Activated CD4-positive, alpha-beta memory T cell treated with anti-CD3 and anti-CD28 coated beads, Interleukin-2, amount 10 ng/mL, durations not matched to agents 7 days and 5 days (primary cell): ENCODE measurements around the gene QPCTL. TPM values are rescaled to one million over a fixed set of nuclear protein-coding genes. Genes with fewer than 3 reads are reported as not detected.

Experiments used
- CTCF ChIA-PET: fragments of 350-600 bp; sonication (Branson Sonifier 250); formaldehyde crosslinking; loops from one replicate; lab custom pipeline; 2021; ENCODE audit warnings: antibody characterized with exemption, inconsistent platforms; lab: Charles Lee
- POLR2A ChIA-PET: fragments of 350-600 bp; sonication (Branson Sonifier 250); formaldehyde crosslinking; loops from one replicate; lab custom pipeline; 2021; ENCODE audit warnings: antibody characterized with exemption; lab: Charles Lee
- DNase-seq: peaks from one replicate; pipeline ENCODE4 v3.0.0-alpha.2; 2020
- H3K27ac Mint-ChIP-seq: one replicate; pipeline ENCODE4 v1.8.0; 2021; ENCODE audit warnings: mild to moderate bottlenecking, mixed read lengths
- H3K27me3 Mint-ChIP-seq: one replicate; pipeline ENCODE4 v1.8.0; 2021; ENCODE audit warnings: mixed read lengths
- H3K36me3 Mint-ChIP-seq: one replicate; pipeline ENCODE4 v1.8.0; 2021; ENCODE audit warnings: low read depth, mixed read lengths
- H3K4me1 Mint-ChIP-seq: one replicate; pipeline ENCODE4 v1.8.0; 2021; ENCODE audit warnings: mixed read lengths
- H3K4me3 Mint-ChIP-seq: one replicate; pipeline ENCODE4 v1.8.0; 2021; ENCODE audit warnings: mild to moderate bottlenecking, mixed read lengths
- H3K9me3 Mint-ChIP-seq: one replicate; pipeline ENCODE4 v1.8.0; 2021; ENCODE audit warnings: mixed read lengths
- total RNA-seq, 2 experiments: library from RNA; stranded (reverse); gene quantifications; one replicate each; pipeline ENCODE4 v1.2.3, GENCODE V29; 2021

QPCTL gene
- 10 to 100 TPM in 1 of 2 experiments, 1 to 10 TPM in 1; 9.1 to 11.9 TPM for total RNA-seq

DNA sequence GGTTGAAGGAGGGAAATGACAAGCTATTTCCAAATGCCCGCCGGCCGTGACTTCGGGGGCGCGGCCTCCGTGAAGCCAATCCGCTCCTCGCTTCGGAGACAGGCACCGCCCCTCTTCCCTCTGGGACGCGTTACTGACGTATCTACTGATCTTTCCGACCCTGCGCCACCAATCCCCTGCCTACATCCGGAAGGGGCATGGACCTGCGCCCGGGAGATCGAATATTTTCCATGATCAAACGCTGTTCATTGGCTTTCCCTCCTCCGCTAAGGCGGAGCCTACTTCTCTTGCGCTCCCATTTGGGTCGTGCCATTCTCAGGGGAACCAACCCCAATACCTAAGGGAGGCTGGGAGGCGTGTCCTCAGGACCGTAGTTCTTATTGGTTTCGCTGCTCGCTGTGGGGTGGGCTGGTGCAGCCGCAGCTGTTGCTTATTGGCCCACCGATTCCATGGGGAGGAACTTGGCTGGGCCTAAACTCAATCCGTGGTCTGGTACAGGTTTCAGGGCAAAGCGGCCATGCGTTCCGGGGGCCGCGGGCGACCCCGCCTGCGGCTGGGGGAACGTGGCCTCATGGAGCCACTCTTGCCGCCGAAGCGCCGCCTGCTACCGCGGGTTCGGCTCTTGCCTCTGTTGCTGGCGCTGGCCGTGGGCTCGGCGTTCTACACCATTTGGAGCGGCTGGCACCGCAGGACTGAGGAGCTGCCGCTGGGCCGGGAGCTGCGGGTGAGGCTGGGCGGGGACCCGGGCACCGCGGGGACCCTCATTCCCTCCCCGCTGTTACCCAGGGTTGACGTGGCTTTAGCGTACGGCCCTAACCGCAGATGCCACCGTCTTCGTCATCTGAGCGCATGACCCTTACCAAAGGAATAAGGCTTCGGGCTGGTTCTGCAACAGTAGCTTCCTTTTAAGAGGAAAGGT, at the start of gene QPCTL:
Gene QPCTL (plus strand): TSS at position 480 of the 919 bp plus-strand sequence. CDS start 38 bp downstream, at position 518.
- POLR2A ChIA-PET = interaction anchor here (0.6 to 4.8 kb wide), 24 partner anchors 10 to 303 kb away, joined by 3 to 31 read pairs (median 4); partner anchors contain the start of genes CCDC61, FBXO46, OPA3 and SIX5

DNA sequence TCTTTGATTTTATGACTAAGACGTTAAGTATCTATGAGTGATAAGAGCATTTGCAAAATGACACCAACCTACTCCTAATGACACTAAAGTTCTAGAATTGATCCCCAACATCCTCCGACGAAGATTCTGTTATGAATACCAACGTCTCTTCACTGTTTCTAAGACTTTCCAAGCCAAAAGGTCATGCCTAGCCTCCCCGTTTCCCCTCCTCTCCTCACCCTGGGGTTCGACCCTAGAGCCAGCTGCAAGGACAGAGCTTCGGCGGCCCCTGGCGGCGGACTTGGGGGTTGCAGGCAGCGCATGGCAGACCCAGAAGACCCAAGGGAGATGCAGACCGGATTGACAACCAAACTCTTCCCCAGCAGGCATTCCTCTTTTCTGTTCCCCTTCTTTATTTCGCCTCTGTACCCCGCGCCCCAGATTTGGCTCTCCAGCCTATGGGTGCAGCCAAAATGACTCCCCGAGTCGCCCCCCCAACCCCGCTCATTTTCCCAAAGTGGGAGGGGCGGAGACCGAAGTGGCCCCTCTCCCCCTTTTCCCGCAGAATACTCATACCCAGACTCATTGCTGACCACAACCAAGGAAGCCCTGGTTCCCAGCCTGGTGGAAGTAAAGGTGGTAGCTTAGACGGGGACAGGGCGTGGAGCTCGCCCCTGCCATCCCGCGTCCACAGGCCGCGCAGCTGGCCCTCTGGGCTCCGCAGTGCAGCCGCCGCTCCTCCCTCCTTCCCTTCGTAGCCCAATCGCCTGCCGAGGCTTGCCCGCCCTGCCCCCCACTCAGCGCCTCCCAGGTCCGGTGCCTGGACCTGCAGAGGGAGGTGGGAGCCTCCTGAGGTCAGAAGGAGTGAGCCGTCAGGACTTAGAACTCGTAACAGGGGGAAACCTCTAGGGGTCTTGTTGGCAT, 49.2 kb upstream of the QPCTL start:
- peak; percentile 90 for DNase-seq
- H3K4me1 Mint-ChIP-seq = peaks cover 62% of the 10 kb centered on the region
- POLR2A ChIA-PET = interaction anchor here (1.0 to 5.8 kb wide), 13 partner anchors 9 to 465 kb away, joined by 3 to 85 read pairs (median 8); partner anchors contain the start of genes BLOC1S3, PPM1N, RTN2 and TRAPPC6A
- peak overlapping the region; percentile 64 for H3K4me3 Mint-ChIP-seq
- CTCF ChIA-PET = interaction anchor here (0.7 to 4.5 kb wide), 24 partner anchors 12 to 350 kb away, joined by 3 to 41 read pairs (median 9); partner anchors contain the start of genes GIPR, OPA3, QPCTL and SNRPD2
- H3K27me3 Mint-ChIP-seq = no peaks in the 10 kb centered on the region
- no peaks in the 10 kb centered on the region for H3K9me3 Mint-ChIP-seq
- peaks cover 12% of the 10 kb centered on the region for H3K36me3 Mint-ChIP-seq
- H3K27ac Mint-ChIP-seq = peak overlapping the region; percentile 100

More for the DNA sequence above, at the start of gene QPCTL:
- peak within 1 kb of the TSS; percentile 90 for H3K4me3 Mint-ChIP-seq
- peaks cover 29% of the 10 kb centered on the region for H3K4me1 Mint-ChIP-seq
- CTCF ChIA-PET = interaction anchor here (0.6 to 9.2 kb wide), 29 partner anchors 8 to 965 kb away, joined by 3 to 106 read pairs (median 4); partner anchors contain the start of genes EML2, FBXO46, FOXA3 and OPA3
- peak within 1 kb of the TSS; percentile 89 for H3K27ac Mint-ChIP-seq
- no peaks in the 10 kb centered on the region for H3K9me3 Mint-ChIP-seq
- no peaks in the 10 kb centered on the region for H3K27me3 Mint-ChIP-seq
- peaks cover 30% of the 10 kb centered on the region for H3K36me3 Mint-ChIP-seq
- DNase-seq = peak; percentile 98

GRCh38 chr19:45643927-45644771, 48.3 kb upstream of the QPCTL start:
- POLR2A ChIA-PET = interaction anchor here (1.0 to 5.8 kb wide), 2 partner anchors 10 to 28 kb away, joined by 3 to 85 read pairs; no protein-coding TSS in a partner anchor
- no peak for DNase-seq
- H3K4me1 Mint-ChIP-seq = peaks cover 55% of the 10 kb centered on the region
- no peak overlapping the region for H3K27ac Mint-ChIP-seq
- H3K27me3 Mint-ChIP-seq = no peaks in the 10 kb centered on the region
- CTCF ChIA-PET = interaction anchor here (0.7 to 3.9 kb wide), 8 partner anchors 30 to 205 kb away, joined by 3 to 36 read pairs (median 6); no protein-coding TSS in a partner anchor
- peak overlapping the region; percentile 21 for H3K4me3 Mint-ChIP-seq
- H3K9me3 Mint-ChIP-seq = no peaks in the 10 kb centered on the region
- peaks cover 6% of the 10 kb centered on the region for H3K36me3 Mint-ChIP-seq

GRCh38 chr19:45645068-45645630, 47.3 kb upstream of the QPCTL start:
- Mint-ChIP-seq H3K4me3 (peak overlapping the region; percentile 80), H3K27me3 (no peaks in the 10 kb centered on the region), H3K36me3 (peaks cover 6% of the 10 kb centered on the region), H3K9me3 (no peaks in the 10 kb centered on the region), H3K4me1 (peaks cover 49% of the 10 kb centered on the region), H3K27ac (peak overlapping the region; percentile 70)
- ChIA-PET POLR2A (interaction anchor here (0.9 to 1.6 kb wide), 7 partner anchors 23 to 467 kb away, joined by 3 to 5 read pairs (median 4); partner anchors contain the start of genes BLOC1S3, GIPR and TRAPPC6A), CTCF (interaction anchor here (0.8 to 1.5 kb wide), 8 partner anchors 31 to 257 kb away, joined by 3 to 19 read pairs (median 4); partner anchors contain the start of gene MYPOP)
- DNase-seq = no peak

DNA sequence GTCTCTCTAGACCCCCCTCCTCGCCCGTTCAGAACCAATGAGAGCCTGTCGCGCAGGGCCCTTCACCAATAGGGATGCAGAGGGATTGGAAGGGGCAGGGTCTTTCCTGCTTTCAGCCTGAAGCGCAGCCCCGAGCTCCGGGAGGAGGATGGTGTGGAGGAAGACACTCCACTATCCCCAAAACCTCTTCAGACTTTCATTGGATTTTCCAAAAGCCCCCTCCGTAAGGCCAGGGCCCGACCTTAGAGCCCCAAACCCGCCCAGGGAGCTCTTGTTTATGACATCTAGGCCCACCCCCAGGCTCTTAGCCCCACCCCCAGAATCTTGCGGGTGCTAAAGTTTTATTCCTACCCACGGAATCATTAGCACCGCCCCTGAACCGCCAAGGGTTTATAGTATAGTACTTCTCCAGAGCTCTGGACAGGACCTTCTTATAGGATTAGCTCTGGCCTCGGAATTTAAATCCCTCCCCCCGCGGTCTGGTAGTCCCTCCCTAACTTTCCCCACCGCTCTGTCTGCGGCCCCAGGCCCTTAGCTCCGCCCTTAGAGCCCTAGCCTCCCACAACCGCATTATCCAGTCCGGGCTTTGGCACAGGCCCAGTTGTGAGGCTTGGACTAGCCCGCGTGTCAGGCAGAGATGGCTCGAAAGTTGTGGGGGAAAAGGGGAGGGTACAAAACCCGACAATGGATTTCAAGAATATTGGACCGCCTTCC, 46.7 kb upstream of the QPCTL start:
- Mint-ChIP-seq H3K4me1 (peaks cover 46% of the 10 kb centered on the region), H3K36me3 (peaks cover 5% of the 10 kb centered on the region), H3K4me3 (peak overlapping the region; percentile 80), H3K27me3 (no peaks in the 10 kb centered on the region), H3K9me3 (no peaks in the 10 kb centered on the region), H3K27ac (peak overlapping the region; percentile 70)
- CTCF ChIA-PET = interaction anchor here (0.8 to 1.5 kb wide), 10 partner anchors 32 to 257 kb away, joined by 3 to 19 read pairs (median 3); partner anchors contain the start of gene MYPOP
- POLR2A ChIA-PET = interaction anchor here (0.9 to 1.6 kb wide), 8 partner anchors 22 to 468 kb away, joined by 3 to 5 read pairs (median 4); partner anchors contain the start of genes BLOC1S3, GIPR and TRAPPC6A
- DNase-seq = peak; percentile 88

- H3K4me1 Mint-ChIP-seq = peaks cover 41% of the 10 kb centered on the region
- H3K27me3 Mint-ChIP-seq = no peaks in the 10 kb centered on the region
- ChIA-PET POLR2A (interaction anchor here (0.9 to 1.6 kb wide), 5 partner anchors 119 to 468 kb away, joined by 3 to 5 read pairs (median 3); partner anchors contain the start of genes BLOC1S3 and TRAPPC6A), CTCF (interaction anchor here (0.8 to 1.5 kb wide), 10 partner anchors 32 to 256 kb away, joined by 3 to 19 read pairs (median 3); partner anchors contain the start of gene MYPOP)
- H3K9me3 Mint-ChIP-seq = no peaks in the 10 kb centered on the region
- H3K36me3 Mint-ChIP-seq = no peaks in the 10 kb centered on the region
- peak overlapping the region; percentile 80 for H3K4me3 Mint-ChIP-seq
- DNase-seq = no peak
- H3K27ac Mint-ChIP-seq = peak overlapping the region; percentile 70
Observed at GRCh38 chr19:45646345-45646698, 46.1 kb upstream of the QPCTL start.

DNA sequence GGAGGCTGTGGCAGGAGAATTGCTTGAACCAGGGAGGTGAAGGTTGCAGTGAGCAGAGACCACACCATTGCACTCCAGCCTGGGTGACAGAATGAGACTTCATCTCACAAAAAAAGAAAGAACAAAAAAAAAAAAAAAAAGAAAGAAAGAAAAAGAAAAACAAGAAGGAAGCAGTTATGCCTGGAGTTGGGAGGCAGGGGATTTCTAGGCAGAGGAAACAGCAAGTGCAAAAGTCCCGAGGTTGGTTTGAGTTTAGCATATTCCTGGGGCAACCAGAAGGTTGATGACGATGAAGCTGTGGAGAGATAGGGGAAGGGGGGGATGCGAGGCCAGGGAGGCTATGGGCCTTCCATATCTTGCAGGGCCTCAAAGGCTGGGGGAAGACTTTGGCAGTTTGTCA, 41.7 kb upstream of the QPCTL start:
- Mint-ChIP-seq H3K4me1 (peaks cover 8% of the 10 kb centered on the region), H3K36me3 (no peaks in the 10 kb centered on the region), H3K9me3 (no peaks in the 10 kb centered on the region), H3K4me3 (no peak overlapping the region), H3K27me3 (no peaks in the 10 kb centered on the region), H3K27ac (no peak overlapping the region)
- POLR2A ChIA-PET = no interaction called here
- CTCF ChIA-PET = interaction anchor here (0.7 to 1.4 kb wide), 3 partner anchors 41 to 236 kb away, joined by 3 to 4 read pairs (median 3); partner anchors contain the start of gene SNRPD2
- no peak for DNase-seq

DNA sequence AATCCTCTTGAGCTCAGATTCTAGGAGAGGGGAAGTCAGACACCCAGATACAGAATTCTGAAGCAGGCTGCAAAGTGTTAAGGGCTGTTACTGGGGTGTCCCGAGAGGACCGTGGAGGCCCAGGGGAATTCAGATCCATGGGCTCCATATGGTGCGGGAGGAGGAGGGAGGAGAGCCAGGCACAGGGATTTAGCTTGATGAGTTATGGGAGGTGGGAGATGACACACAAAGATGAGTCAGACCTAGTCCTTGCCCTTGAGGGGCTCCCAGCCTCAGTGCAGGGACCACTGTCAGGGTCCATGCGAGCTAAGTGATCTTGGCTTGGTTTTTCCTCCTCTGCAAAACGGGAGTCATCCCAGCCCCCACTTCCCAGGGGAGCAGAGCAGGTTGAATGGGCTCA, 38.8 kb upstream of the QPCTL start:
- no peaks in the 10 kb centered on the region for H3K36me3 Mint-ChIP-seq
- POLR2A ChIA-PET = no interaction called here
- no peaks in the 10 kb centered on the region for H3K4me1 Mint-ChIP-seq
- no peaks in the 10 kb centered on the region for H3K9me3 Mint-ChIP-seq
- peaks cover under 1% of the 10 kb centered on the region for H3K27me3 Mint-ChIP-seq
- CTCF ChIA-PET = interaction anchor here (0.9 kb wide), 2 partner anchors 17 to 95 kb away, joined by 3 to 4 read pairs; no protein-coding TSS in a partner anchor
- H3K27ac Mint-ChIP-seq = no peak overlapping the region
- no peak overlapping the region for H3K4me3 Mint-ChIP-seq
- no peak for DNase-seq

GRCh38 chr19:45655073-45655472, 37.4 kb upstream of the QPCTL start:
- Mint-ChIP-seq H3K9me3 (no peaks in the 10 kb centered on the region), H3K27me3 (peaks cover 6% of the 10 kb centered on the region), H3K4me3 (no peak overlapping the region), H3K36me3 (no peaks in the 10 kb centered on the region), H3K4me1 (no peaks in the 10 kb centered on the region), H3K27ac (no peak overlapping the region)
- ChIA-PET CTCF (no interaction called here), POLR2A (no interaction called here)
- no peak for DNase-seq

- no peaks in the 10 kb centered on the region for H3K9me3 Mint-ChIP-seq
- no peak overlapping the region for H3K4me3 Mint-ChIP-seq
- no peaks in the 10 kb centered on the region for H3K4me1 Mint-ChIP-seq
- CTCF ChIA-PET = interaction anchor here (0.7 kb wide), 1 partner anchor 16 kb away, joined by 4 read pairs; no protein-coding TSS in a partner anchor
- POLR2A ChIA-PET = no interaction called here
- H3K27me3 Mint-ChIP-seq = peaks cover 12% of the 10 kb centered on the region
- no peak overlapping the region for H3K27ac Mint-ChIP-seq
- H3K36me3 Mint-ChIP-seq = no peaks in the 10 kb centered on the region
- DNase-seq = no peak
Observed at GRCh38 chr19:45657520-45658167, 34.8 kb upstream of the QPCTL start.
